Erythroblast (primary cell): ENCODE data around the gene SLC44A1.

ENCODE experiments used
- GATA1 ChIP-seq: IDR thresholded peaks from 2 replicates; pipeline ENCODE4 v1.6.1; 2011; ENCODE audit warnings: low read depth, mild to moderate bottlenecking, control low read depth, low read length, moderate library complexity
- POLR2A ChIP-seq: IDR thresholded peaks from 2 replicates; pipeline ENCODE4 v1.6.1; 2011; ENCODE audit warnings: mild to moderate bottlenecking, low read length

- TF ChIP-seq POLR2A (no peak), GATA1 (no peak)
These were observed 181.5 kb downstream of the SLC44A1 start for GRCh38 chr9:105425816-105426433.
